HUES64 (cell line): ENCODE measurements around the gene DMD.

Experiments
- H3K27ac ChIP-seq: 2 replicates; pipeline ENCODE4 v1.7.0; 2013; ENCODE audit warnings: low read depth, low read length, inconsistent platforms
- H3K27me3 ChIP-seq: 2 replicates; pipeline ENCODE4 v1.6.1; 2013; ENCODE audit warnings: mild to moderate bottlenecking, low read length; ENCODE audit not compliant: insufficient read depth
- H3K36me3 ChIP-seq: 2 replicates; pipeline ENCODE4 v1.6.1; 2013; ENCODE audit warnings: mild to moderate bottlenecking, low read length; ENCODE audit not compliant: insufficient read depth
- H3K4me1 ChIP-seq: 2 replicates; pipeline ENCODE4 v1.6.1; 2013; ENCODE audit warnings: mild to moderate bottlenecking, low read length, moderate library complexity; ENCODE audit not compliant: insufficient read depth
- H3K4me3 ChIP-seq: 2 replicates; pipeline ENCODE4 v1.5.1; 2013; ENCODE audit warnings: mild to moderate bottlenecking, low read length, moderate library complexity
- H3K9ac ChIP-seq: 2 replicates; pipeline ENCODE4 v1.6.1; 2013; ENCODE audit warnings: mild to moderate bottlenecking, low read depth, low read length
- H3K9me3 ChIP-seq: 2 replicates; pipeline ENCODE4 v1.6.1; 2013; ENCODE audit warnings: low read depth, low read length; ENCODE audit not compliant: insufficient read depth
- WGBS: fragments of 150-250, 120-280 bp; methylation state at CpG from one replicate; pipeline ENCODE4 v1.1.7; 2013; ENCODE audit warnings: missing lambda C conversion rate; 5-methylcytosine and 5-hydroxymethylcytosine counted together

The DMD gene

DNA sequence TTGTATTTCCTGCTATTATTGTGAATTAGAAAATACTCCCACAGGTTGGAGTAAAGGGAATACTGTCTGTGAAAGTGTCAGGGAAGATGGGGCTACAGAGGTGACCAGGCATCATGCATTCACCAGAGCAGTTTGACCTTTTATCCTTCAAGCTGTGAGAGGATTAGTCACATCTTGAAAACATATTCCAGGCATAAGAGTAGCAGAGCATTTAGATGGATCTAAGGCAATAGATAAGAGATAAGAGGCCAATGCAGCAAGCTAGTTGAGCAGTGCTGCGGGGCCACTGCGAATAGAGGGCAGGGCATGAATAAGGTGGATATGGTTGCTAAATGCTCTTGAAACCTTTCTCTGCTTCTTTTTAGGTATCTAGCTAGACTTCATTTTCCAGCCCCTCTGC lies 1668.8 kb downstream of the DMD start:
- Histone ChIP-seq H3K27me3 (no peaks in the 10 kb centered on the region), H3K9ac (no peak overlapping the region), H3K4me3 (no peak overlapping the region), H3K4me1 (peaks cover 11% of the 10 kb centered on the region; the same call in 1 of the 2 replicates), H3K27ac (no peak overlapping the region), H3K9me3 (no peaks in the 10 kb centered on the region), H3K36me3 (no peaks in the 10 kb centered on the region)
- WGBS: 92% methylated on average over 2 of the region's 2 CpGs

DNA sequence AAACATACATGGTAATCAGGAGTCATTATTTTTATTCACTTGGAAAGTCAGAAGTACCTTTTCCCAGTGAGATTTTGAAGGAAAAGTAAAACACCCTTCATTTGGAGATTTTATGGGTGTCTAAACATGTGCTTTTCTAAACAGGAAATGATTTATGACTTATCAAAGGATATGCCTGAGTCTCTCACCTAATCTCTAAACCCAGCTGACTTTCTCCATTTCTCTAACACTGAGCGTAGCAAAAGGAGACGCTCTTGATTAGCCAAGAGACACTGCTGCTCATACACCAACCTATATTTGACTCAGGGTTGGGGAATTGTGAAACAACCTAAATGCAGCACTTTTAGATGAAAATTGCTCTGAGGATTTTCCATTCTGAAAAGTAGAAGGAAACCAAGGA lies 1671.0 kb downstream of the DMD start:
- WGBS: 100% methylated on average over 2 of the region's 2 CpGs

DNA sequence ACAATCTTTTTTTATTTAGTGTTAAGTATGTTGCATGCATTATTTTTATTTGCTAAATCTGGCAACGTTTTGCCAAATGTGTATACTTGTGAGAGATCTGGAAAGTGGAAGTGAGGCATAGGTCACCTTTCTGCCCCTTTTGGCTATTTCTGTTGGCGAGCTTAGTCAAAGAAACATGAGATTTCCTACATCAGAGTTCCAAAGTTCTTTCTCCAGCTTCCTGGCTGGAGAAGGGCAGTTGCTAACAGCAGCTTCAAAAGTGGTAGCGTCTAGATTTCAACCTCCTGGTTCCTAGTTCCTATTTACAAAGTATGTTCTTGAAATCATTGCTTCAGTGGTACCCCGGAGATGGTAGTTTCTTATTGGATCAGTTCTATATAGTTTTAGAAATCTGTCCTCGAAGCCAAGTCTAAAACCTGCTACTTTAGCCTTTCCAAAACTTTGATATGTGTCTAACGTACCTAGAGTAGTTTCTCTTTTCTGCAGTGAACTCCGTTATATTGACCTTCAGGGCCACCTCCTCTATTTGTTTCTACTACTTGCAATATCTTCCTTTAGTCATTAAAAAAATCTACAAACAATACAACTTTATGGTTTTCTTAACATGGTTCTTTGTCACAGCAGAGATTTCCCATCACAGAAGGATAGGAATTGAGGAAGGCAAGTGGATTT lies 1683.8 kb downstream of the DMD start:
- WGBS: 93% methylated on average over 7 of the region's 7 CpGs
- Histone ChIP-seq H3K4me1 (no peaks in the 10 kb centered on the region), H3K9me3 (no peaks in the 10 kb centered on the region), H3K27ac (no peak overlapping the region), H3K9ac (no peak overlapping the region), H3K4me3 (no peak overlapping the region), H3K27me3 (no peaks in the 10 kb centered on the region), H3K36me3 (no peaks in the 10 kb centered on the region)

More for the DNA sequence above, 1671.0 kb downstream of the DMD start:
- H3K4me3 ChIP-seq: no peak overlapping the region
- H3K4me1 ChIP-seq: no peaks in the 10 kb centered on the region
- no peak overlapping the region for H3K9ac ChIP-seq
- no peaks in the 10 kb centered on the region for H3K27me3 ChIP-seq
- H3K27ac ChIP-seq: no peak overlapping the region
- no peaks in the 10 kb centered on the region for H3K36me3 ChIP-seq
- H3K9me3 ChIP-seq: no peaks in the 10 kb centered on the region

DNA sequence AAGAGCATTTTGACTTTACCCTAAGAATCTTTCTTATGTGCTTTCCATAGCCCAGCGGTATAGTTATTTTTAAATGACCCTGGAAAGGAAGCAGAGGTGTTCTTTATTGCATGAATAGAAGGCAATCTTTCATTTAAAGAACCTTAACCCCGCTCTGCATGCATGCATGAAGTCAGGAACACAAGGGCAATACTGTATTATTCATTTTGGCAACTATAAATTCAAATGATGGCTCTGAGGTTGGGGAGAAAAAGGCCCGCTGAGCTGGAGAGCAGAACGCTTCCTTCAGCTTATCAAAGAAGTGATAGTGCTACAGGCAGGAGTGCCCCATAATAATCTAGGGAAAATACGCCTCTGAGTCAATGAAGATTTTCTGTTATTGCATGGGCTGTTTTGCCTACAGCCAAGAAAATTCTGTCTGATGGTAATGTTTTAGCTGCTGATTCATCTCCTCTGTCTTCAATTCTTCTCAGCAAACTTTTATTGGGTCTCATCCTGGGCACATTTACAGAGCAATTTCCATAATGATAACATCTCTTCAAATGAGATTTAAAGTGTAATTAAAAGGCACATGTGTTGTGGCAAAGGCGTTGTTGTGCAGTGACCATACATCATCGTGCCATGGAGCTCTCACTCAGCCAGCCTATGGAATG lies 1687.3 kb downstream of the DMD start:
- 93% methylated on average over 6 of the region's 7 CpGs for WGBS
- H3K27ac ChIP-seq: no peak overlapping the region
- no peaks in the 10 kb centered on the region for H3K36me3 ChIP-seq
- H3K9me3 ChIP-seq: no peaks in the 10 kb centered on the region
- no peaks in the 10 kb centered on the region for H3K27me3 ChIP-seq
- no peaks in the 10 kb centered on the region for H3K4me1 ChIP-seq
- no peak overlapping the region for H3K4me3 ChIP-seq
- H3K9ac ChIP-seq: no peak overlapping the region

- no peak overlapping the region for H3K27ac ChIP-seq
- H3K9me3 ChIP-seq: no peaks in the 10 kb centered on the region
- no peak overlapping the region for H3K4me3 ChIP-seq
- H3K4me1 ChIP-seq: no peaks in the 10 kb centered on the region
- H3K36me3 ChIP-seq: no peaks in the 10 kb centered on the region
- no peak overlapping the region for H3K9ac ChIP-seq
- 93% methylated on average over 6 of the region's 7 CpGs for WGBS
- H3K27me3 ChIP-seq: no peaks in the 10 kb centered on the region
Observed at GRCh38 chrX:31522760-31523159, 1688.6 kb downstream of the DMD start.

DNA sequence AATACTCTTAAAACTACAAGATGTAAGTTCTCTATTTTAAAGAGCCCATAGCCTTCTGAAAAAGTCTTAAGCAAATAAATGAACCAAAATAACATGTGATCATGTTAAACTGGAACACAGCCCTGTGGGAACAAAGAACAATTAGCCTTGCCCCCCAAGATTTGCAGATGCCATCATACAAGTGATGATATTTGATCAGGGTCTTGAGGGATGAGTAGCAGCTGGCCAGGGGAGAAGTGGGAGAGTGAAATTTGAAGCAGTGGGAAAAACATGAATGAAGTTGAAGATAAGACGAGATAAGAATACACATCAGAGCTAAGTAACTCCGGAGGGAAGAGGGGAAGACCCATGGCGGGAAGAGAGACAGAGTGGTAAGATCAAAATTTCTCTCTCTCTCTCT lies 1689.4 kb downstream of the DMD start:
- H3K9ac ChIP-seq: no peak overlapping the region
- no peaks in the 10 kb centered on the region for H3K27me3 ChIP-seq
- no peak overlapping the region for H3K4me3 ChIP-seq
- H3K9me3 ChIP-seq: no peaks in the 10 kb centered on the region
- no peak overlapping the region for H3K27ac ChIP-seq
- 100% methylated on average over 1 of the region's 3 CpGs for WGBS
- no peaks in the 10 kb centered on the region for H3K4me1 ChIP-seq
- H3K36me3 ChIP-seq: no peaks in the 10 kb centered on the region

DNA sequence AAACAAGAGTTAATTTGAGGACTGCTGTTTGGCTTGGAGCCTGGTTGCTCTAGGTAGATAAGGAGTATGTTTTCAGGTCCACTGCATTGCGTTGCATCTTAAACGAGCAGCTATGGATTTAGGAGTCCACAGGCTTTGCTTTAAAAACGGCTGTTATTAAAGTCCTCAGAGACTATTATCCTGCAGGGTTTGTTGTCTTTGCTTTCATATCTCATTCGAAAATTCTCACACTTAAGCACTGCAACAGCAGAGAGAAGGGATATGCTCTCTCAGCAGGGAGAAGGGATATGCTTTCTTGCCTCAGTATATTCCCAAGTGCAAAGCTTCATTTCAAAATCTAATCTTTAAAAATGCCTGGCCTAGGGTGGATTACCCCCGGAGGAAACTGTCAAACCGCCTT lies 1694.8 kb downstream of the DMD start:
- Histone ChIP-seq H3K27ac (no peak overlapping the region), H3K36me3 (no peaks in the 10 kb centered on the region), H3K9ac (no peak overlapping the region), H3K27me3 (no peaks in the 10 kb centered on the region), H3K9me3 (no peaks in the 10 kb centered on the region), H3K4me1 (no peaks in the 10 kb centered on the region), H3K4me3 (no peak overlapping the region)
- 92% methylated on average over 6 of the region's 6 CpGs for WGBS

DNA sequence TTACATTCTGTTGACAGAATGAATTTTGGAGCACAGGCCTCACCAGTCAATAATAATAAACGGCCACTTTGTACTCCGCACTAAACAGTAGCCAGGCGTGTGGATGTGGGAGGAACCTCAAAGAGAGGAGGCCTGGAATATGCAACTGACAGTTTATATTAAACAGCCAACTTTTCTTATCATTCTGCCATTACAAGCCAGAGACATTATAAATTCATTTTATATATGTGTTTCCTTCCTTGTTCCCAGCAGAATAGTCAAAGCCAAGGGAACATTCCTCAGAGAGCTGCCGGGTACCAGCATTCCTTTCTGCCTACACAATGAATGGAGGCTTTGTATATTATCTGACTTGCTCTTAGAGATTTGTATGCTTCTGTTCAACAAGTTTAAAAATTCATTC lies 1703.0 kb downstream of the DMD start:
- Histone ChIP-seq H3K9ac (no peak overlapping the region), H3K9me3 (no peaks in the 10 kb centered on the region), H3K27ac (no peak overlapping the region), H3K4me3 (no peak overlapping the region), H3K4me1 (no peaks in the 10 kb centered on the region), H3K36me3 (no peaks in the 10 kb centered on the region), H3K27me3 (no peaks in the 10 kb centered on the region)
- no CpG with 5 or more reads among the region's 4 CpGs for WGBS

DNA sequence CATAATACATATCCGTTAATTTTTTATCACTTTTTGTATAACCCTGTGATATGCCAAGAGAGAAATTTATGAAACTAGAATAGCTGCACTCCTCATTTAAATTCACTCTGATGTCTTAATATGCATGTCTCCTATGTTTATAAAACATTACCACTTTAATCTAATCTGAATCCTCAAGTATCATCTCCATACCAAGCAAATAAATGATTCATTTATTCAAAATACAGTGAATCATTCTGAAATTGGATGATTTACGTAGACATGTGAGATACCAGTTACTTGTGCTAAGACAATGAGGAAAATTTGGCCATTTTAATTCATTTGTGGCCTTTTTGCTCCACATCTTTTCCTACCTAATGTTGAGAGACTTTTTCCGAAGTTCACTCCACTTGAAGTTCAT lies 1704.4 kb downstream of the DMD start:
- 96% methylated on average over 2 of the region's 3 CpGs for WGBS
- H3K9me3 ChIP-seq: no peaks in the 10 kb centered on the region
- no peak overlapping the region for H3K27ac ChIP-seq
- no peaks in the 10 kb centered on the region for H3K4me1 ChIP-seq
- no peak overlapping the region for H3K9ac ChIP-seq
- H3K36me3 ChIP-seq: no peaks in the 10 kb centered on the region
- no peak overlapping the region for H3K4me3 ChIP-seq
- no peaks in the 10 kb centered on the region for H3K27me3 ChIP-seq

DNA sequence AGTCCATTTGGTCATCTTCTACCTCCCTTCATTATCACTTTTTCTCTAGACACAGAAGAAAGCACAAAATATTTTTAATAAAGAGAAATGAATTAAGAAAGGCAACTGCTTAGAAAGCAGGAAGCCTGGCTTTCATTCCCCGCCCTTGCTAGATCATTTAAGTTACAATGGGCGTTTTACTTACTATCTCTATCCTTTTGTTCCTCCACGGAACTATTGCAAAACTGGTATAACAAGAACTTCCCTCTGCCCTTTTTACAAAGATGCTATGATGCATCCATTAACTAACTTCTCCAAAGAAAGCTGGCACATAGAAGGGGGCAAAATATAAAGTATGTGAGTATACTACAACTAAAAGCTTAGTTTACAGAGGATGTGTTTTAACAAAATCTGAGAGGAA lies 1705.0 kb downstream of the DMD start:
- Histone ChIP-seq H3K27me3 (no peaks in the 10 kb centered on the region), H3K27ac (no peak overlapping the region), H3K36me3 (no peaks in the 10 kb centered on the region), H3K9me3 (no peaks in the 10 kb centered on the region), H3K4me1 (no peaks in the 10 kb centered on the region), H3K4me3 (no peak overlapping the region), H3K9ac (no peak overlapping the region)
- 83% methylated on average over 3 of the region's 3 CpGs for WGBS

DNA sequence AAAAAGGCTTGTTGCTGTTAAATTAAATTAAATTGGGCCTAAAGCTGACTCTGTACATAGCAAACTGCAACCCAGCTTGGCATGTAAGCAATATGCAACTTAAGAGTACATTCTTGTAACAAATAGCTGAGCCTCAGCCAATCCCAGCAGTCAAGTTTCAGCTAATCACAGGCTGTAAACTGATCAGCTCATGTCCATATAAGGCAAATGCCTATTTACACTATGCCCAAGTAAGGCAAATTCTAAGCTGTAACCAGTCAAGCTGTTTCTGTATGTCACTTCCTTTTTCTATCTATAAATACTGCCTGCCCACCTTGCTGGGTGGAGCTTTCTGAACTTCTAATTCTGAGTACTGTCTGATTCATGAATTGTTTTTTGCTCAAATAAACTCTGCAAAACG lies 1710.4 kb downstream of the DMD start:
- H3K27ac ChIP-seq: no peak overlapping the region
- H3K9me3 ChIP-seq: no peaks in the 10 kb centered on the region
- no CpG with 5 or more reads among the region's 1 CpG for WGBS
- no peak overlapping the region for H3K4me3 ChIP-seq
- no peak overlapping the region for H3K9ac ChIP-seq
- peaks cover 5% of the 10 kb centered on the region for H3K4me1 ChIP-seq
- no peaks in the 10 kb centered on the region for H3K27me3 ChIP-seq
- no peaks in the 10 kb centered on the region for H3K36me3 ChIP-seq
